Measurements from ENCODE around the gene PHLDA2.

Gene PHLDA2, protein sequence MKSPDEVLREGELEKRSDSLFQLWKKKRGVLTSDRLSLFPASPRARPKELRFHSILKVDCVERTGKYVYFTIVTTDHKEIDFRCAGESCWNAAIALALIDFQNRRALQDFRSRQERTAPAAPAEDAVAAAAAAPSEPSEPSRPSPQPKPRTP

GRCh38 chr11:2928605-2929530 lies at the start of gene PHLDA2:
Gene PHLDA2 (minus strand): TSS chr11:2929420. CDS start chr11:2929364, 56 bp downstream.
- peak within 1 kb of the TSS; percentile 72 to 77 for H3K4me3 ChIP-seq (replicated peaks in 1 of 2; ENCODE audit: low read depth in 2 of 2, low read length in 2 of 2)
- TF ChIP-seq, protein P1, sequence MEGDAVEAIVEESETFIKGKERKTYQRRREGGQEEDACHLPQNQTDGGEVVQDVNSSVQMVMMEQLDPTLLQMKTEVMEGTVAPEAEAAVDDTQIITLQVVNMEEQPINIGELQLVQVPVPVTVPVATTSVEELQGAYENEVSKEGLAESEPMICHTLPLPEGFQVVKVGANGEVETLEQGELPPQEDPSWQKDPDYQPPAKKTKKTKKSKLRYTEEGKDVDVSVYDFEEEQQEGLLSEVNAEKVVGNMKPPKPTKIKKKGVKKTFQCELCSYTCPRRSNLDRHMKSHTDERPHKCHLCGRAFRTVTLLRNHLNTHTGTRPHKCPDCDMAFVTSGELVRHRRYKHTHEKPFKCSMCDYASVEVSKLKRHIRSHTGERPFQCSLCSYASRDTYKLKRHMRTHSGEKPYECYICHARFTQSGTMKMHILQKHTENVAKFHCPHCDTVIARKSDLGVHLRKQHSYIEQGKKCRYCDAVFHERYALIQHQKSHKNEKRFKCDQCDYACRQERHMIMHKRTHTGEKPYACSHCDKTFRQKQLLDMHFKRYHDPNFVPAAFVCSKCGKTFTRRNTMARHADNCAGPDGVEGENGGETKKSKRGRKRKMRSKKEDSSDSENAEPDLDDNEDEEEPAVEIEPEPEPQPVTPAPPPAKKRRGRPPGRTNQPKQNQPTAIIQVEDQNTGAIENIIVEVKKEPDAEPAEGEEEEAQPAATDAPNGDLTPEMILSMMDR (IDR thresholded peaks at IDR 0.05; ENCODE audit: low read depth, low read length), result no peak
- DNase-seq (ENCODE audit: low read depth in 2 of 2), result peak; percentile 74 to 82

DNA sequence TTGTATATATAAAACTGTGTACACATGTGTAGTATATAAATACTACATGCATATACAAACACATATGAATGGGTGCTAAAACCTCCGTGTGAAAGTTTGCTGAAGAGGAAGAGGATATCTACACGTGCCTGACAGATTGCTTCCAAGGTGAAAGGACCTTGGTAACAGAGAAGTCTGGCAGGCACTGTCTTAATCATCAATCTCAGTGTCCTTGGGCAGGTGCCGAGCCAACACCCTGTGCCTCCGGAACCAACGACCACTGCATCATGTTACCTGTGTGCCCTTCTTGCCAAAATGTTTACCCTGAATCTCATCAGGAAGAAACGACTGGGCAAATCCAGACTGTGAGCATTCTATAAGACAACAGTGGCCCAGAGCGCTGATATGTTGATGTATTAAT lies 47.9 kb upstream of the PHLDA2 start:
- no peak overlapping the region for H3K4me3 ChIP-seq (replicated peaks in 1 of 2; ENCODE audit: low read depth in 2 of 2, low read length in 2 of 2)
- DNase-seq (ENCODE audit: low read depth in 2 of 2), result no peak
- TF ChIP-seq, protein P1 (IDR thresholded peaks at IDR 0.05; ENCODE audit: low read depth, low read length), result no peak

- no peak for DNase-seq (ENCODE audit: low read depth in 2 of 2)
- H3K4me3 ChIP-seq (replicated peaks in 1 of 2; ENCODE audit: low read depth in 2 of 2, low read length in 2 of 2), result no peak overlapping the region
- TF ChIP-seq, protein P1 (IDR thresholded peaks at IDR 0.05; ENCODE audit: low read depth, low read length), result no peak
Observed at GRCh38 chr11:2976294-2977063, 47.3 kb upstream of the PHLDA2 start.

DNA sequence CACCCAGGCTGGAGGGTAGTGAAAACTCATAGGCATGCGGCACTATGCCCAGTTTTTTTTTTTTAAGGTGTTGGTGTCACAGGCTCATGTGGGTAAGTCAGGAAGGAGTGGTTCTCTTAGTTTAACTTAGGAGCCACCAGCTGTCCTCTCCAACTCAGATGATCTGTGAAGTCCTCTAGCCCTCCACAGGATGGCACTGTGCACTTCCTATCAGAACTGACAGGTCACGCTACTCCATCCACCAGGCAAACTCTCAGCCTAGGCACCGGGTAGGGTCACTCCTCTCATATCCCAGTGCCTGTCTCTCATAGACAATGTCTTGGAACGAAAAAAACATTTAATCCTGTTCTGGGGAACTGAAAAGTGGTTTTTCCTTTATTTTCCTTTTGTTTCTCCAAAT lies 46.4 kb upstream of the PHLDA2 start:
- DNase-seq (ENCODE audit: low read depth in 2 of 2), result peak; percentile 52 to 54
- no peak overlapping the region for H3K4me3 ChIP-seq (replicated peaks in 1 of 2; ENCODE audit: low read depth in 2 of 2, low read length in 2 of 2)
- TF ChIP-seq, protein P1 (IDR thresholded peaks at IDR 0.05; ENCODE audit: low read depth, low read length), result peak; percentile 57

GRCh38 chr11:2974272-2974671 lies 45.1 kb upstream of the PHLDA2 start:
- no peak for DNase-seq (ENCODE audit: low read depth in 2 of 2)
- no peak overlapping the region for H3K4me3 ChIP-seq (replicated peaks in 1 of 2; ENCODE audit: low read depth in 2 of 2, low read length in 2 of 2)
- TF ChIP-seq, protein P1 (IDR thresholded peaks at IDR 0.05; ENCODE audit: low read depth, low read length), result no peak

- no peak overlapping the region for H3K4me3 ChIP-seq (replicated peaks in 1 of 2; ENCODE audit: low read depth in 2 of 2, low read length in 2 of 2)
- TF ChIP-seq, protein P1 (IDR thresholded peaks at IDR 0.05; ENCODE audit: low read depth, low read length), result no peak
- no peak for DNase-seq (ENCODE audit: low read depth in 2 of 2)
Observed at GRCh38 chr11:2968341-2968900, 39.2 kb upstream of the PHLDA2 start.

Data from cardiac fibroblast (primary cell).